Ovary (tissue), 3 donors: ENCODE results near the gene TRDMT1.

Source experiments
- EP300 ChIP-seq: sonication (generic); formaldehyde crosslinking; IDR thresholded peaks from one replicate; pipeline ENCODE4 v1.6.1; 2017; ENCODE audit warnings: antibody characterized with exemption
- POLR2A ChIP-seq: fragments of 450-650 bp; IDR thresholded peaks from one replicate; pipeline ENCODE4 v1.6.1; 2017; ENCODE audit warnings: antibody characterized with exemption, mild to moderate bottlenecking, moderate library complexity
- TF ChIP-seq, protein P1 (sequence below), 3 donors: fragments of 450-650 bp in 2 of 3; fragments of 200-600 bp in 1 of 3; IDR thresholded peaks; one replicate each; pipeline versions ENCODE4 v1.5.1 to v1.8.0; 2016 to 2022; ENCODE audit warnings: antibody characterized with exemption in 3 of 3, mild to moderate bottlenecking in 1 of 3
- donor health status: DM: no; HTN: no; CAD: no.

DNA sequence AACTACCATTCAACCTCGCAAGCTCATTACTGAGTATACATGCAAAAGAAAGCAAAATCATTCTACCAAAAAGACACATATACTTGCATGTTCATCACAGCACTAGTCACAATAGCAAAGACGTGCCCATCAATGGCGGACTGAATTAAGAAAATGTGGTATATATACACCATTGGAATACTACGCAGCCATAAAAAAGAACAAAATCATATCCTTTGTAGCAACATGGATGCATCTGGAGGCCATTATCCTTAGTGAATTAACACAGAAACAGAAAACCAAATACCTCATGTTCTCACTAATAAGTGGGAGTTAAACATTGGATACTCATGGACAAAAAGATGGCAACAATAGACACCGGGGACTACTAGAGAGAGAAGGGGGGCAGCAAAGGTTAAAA lies 6.4 kb downstream of the TRDMT1 start:
- no peak for TF ChIP-seq EP300
- TF ChIP-seq, protein P1, sequence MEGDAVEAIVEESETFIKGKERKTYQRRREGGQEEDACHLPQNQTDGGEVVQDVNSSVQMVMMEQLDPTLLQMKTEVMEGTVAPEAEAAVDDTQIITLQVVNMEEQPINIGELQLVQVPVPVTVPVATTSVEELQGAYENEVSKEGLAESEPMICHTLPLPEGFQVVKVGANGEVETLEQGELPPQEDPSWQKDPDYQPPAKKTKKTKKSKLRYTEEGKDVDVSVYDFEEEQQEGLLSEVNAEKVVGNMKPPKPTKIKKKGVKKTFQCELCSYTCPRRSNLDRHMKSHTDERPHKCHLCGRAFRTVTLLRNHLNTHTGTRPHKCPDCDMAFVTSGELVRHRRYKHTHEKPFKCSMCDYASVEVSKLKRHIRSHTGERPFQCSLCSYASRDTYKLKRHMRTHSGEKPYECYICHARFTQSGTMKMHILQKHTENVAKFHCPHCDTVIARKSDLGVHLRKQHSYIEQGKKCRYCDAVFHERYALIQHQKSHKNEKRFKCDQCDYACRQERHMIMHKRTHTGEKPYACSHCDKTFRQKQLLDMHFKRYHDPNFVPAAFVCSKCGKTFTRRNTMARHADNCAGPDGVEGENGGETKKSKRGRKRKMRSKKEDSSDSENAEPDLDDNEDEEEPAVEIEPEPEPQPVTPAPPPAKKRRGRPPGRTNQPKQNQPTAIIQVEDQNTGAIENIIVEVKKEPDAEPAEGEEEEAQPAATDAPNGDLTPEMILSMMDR (IDR thresholded peaks at IDR 0.05), result no peak
- TF ChIP-seq POLR2A, result no peak
